ENCODE data around the gene POLR2M. TPM values are rescaled to one million over a fixed set of nuclear protein-coding genes. Genes with fewer than 3 reads are reported as not detected.
A peak's percentile ranks its signal among the peaks of the same experiment; 100 is the strongest.

The POLR2M gene
- total and polyA plus RNA-seq, 5 donors: 48.2 to 57.8 (median 55.9) TPM

- H3K27ac ChIP-seq (ENCODE audit: low read length): no peak overlapping the region
- 36% methylated on average over 1 of the region's 1 CpG for WGBS
- no peaks in the 10 kb centered on the region for H3K9me3 ChIP-seq (ENCODE audit: control insufficient read depth, low read length)
- intact Hi-C loops (cut with DNase I): no loop called here
- peaks cover 7% of the 10 kb centered on the region for H3K4me1 ChIP-seq (ENCODE audit: control insufficient read depth, insufficient read depth, low read length)
- H3K4me3 ChIP-seq (ENCODE audit: low read length): no peak overlapping the region
- ATAC-seq (peak in 1 of 2 donors; percentile 43), DNase-seq (no peak)
- no peaks in the 10 kb centered on the region for H3K27me3 ChIP-seq (ENCODE audit: control insufficient read depth, insufficient read depth)
Observed at GRCh38 chr15:57692709-57693108, 13.8 kb upstream of the POLR2M start.

- Histone ChIP-seq H3K27ac (ENCODE audit: low read length) (no peak overlapping the region), H3K9me3 (ENCODE audit: control insufficient read depth, low read length) (no peaks in the 10 kb centered on the region), H3K4me3 (ENCODE audit: low read length) (no peak overlapping the region), H3K4me1 (ENCODE audit: control insufficient read depth, insufficient read depth, low read length) (peaks cover 7% of the 10 kb centered on the region), H3K27me3 (ENCODE audit: control insufficient read depth, insufficient read depth) (no peaks in the 10 kb centered on the region)
- ATAC-seq: no peak
- no peak for DNase-seq
- WGBS: 61% methylated on average over 1 of the region's 1 CpG
- intact Hi-C loops (cut with DNase I): no loop called here
Observed at GRCh38 chr15:57694279-57694678, 12.2 kb upstream of the POLR2M start.

- no peak for ATAC-seq
- 66% methylated on average over 5 of the region's 5 CpGs for WGBS
- no peaks in the 10 kb centered on the region for H3K9me3 ChIP-seq (ENCODE audit: control insufficient read depth, low read length)
Observed at GRCh38 chr15:57696146-57696545, 10.4 kb upstream of the POLR2M start.

GRCh38 chr15:57697588-57697987, 8.9 kb upstream of the POLR2M start:
- Histone ChIP-seq H3K27me3 (ENCODE audit: control insufficient read depth, insufficient read depth) (no peaks in the 10 kb centered on the region), H3K4me1 (ENCODE audit: control insufficient read depth, insufficient read depth, low read length) (peaks cover 2% of the 10 kb centered on the region), H3K4me3 (ENCODE audit: low read length) (no peak overlapping the region), H3K9me3 (ENCODE audit: control insufficient read depth, low read length) (no peaks in the 10 kb centered on the region), H3K27ac (ENCODE audit: low read length) (no peak overlapping the region)
- ATAC-seq (no peak), DNase-seq (no peak)
- 87% methylated on average over 4 of the region's 4 CpGs for WGBS
- intact Hi-C loops (cut with DNase I): no loop called here

More at GRCh38 chr15:57696146-57696545, 10.4 kb upstream of the POLR2M start:
- H3K4me3 ChIP-seq (ENCODE audit: low read length): no peak overlapping the region
- no peak for DNase-seq
- no peak overlapping the region for H3K27ac ChIP-seq (ENCODE audit: low read length)
- intact Hi-C loops (cut with DNase I): no loop called here
- no peaks in the 10 kb centered on the region for H3K27me3 ChIP-seq (ENCODE audit: control insufficient read depth, insufficient read depth)
- H3K4me1 ChIP-seq (ENCODE audit: control insufficient read depth, insufficient read depth, low read length): peaks cover 7% of the 10 kb centered on the region

- ATAC-seq (no peak), DNase-seq (no peak)
- H3K4me1 ChIP-seq (ENCODE audit: control insufficient read depth, insufficient read depth, low read length): peaks cover 2% of the 10 kb centered on the region
- H3K27me3 ChIP-seq (ENCODE audit: control insufficient read depth, insufficient read depth): no peaks in the 10 kb centered on the region
- no peaks in the 10 kb centered on the region for H3K9me3 ChIP-seq (ENCODE audit: control insufficient read depth, low read length)
- no peak overlapping the region for H3K4me3 ChIP-seq (ENCODE audit: low read length)
- H3K27ac ChIP-seq (ENCODE audit: low read length): no peak overlapping the region
- intact Hi-C loops (cut with DNase I): no loop called here
Observed at GRCh38 chr15:57698243-57698642, 8.3 kb upstream of the POLR2M start.

GRCh38 chr15:57698991-57699390, 7.5 kb upstream of the POLR2M start:
- DNase-seq (no peak), ATAC-seq (no peak)
- no peaks in the 10 kb centered on the region for H3K9me3 ChIP-seq (ENCODE audit: control insufficient read depth, low read length)
- WGBS: 73% methylated on average over 4 of the region's 4 CpGs
- intact Hi-C loops (cut with DNase I): no loop called here
- no peak overlapping the region for H3K27ac ChIP-seq (ENCODE audit: low read length)
- peaks cover 2% of the 10 kb centered on the region for H3K4me1 ChIP-seq (ENCODE audit: control insufficient read depth, insufficient read depth, low read length)
- H3K4me3 ChIP-seq (ENCODE audit: low read length): no peak overlapping the region
- no peaks in the 10 kb centered on the region for H3K27me3 ChIP-seq (ENCODE audit: control insufficient read depth, insufficient read depth)

DNA sequence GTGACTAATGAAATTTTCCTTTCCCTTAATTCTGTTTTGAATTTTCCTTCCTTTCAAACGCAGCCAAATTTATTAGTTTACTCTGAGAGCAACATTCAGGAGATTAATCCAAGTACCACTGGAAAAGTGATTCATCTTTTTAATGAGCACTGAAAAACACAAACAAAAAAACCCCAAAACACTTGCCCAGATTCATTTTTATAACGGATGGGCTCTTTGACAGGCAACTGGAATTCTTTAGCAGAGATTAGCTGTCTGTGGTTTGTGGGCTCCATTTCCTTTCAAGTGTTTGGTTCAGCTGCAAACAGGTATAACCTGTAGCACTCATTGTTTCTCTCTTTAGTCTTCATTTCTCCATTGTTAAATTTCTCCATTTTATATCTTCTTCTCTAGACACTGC, 3.1 kb upstream of the POLR2M start:
- Histone ChIP-seq H3K4me3 (ENCODE audit: low read length) (no peak overlapping the region), H3K27me3 (ENCODE audit: control insufficient read depth, insufficient read depth) (no peaks in the 10 kb centered on the region), H3K9me3 (ENCODE audit: control insufficient read depth, low read length) (no peaks in the 10 kb centered on the region), H3K4me1 (ENCODE audit: control insufficient read depth, insufficient read depth, low read length) (no peaks in the 10 kb centered on the region), H3K27ac (ENCODE audit: low read length) (no peak overlapping the region)
- 40% methylated on average over 2 of the region's 2 CpGs for WGBS
- ATAC-seq (no peak), DNase-seq (no peak)
- intact Hi-C loops (cut with DNase I): loop anchor here in 1 of 4 donors (10.0 kb wide), 1 partner anchor 149 kb away; no protein-coding TSS in a partner anchor

DNA sequence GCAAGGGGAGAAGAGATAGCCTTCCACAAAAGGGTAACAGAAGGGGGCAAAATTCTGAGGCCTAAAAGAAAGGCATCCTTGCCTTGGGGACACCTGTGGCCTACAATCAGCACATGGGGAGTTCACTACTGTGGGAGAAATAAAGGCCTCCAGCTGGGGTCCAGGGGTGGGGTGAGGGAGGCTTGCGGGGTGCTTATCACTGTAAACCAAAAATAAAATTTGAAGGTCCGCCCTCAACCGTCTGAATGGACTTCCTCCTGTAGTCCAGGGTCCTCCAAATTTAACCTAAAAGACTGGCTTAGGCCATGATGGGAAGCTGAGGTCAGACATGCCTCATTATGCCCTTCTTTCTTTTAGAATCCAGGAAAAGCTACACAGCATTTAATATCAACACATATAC, 2.1 kb upstream of the POLR2M start:
- Histone ChIP-seq H3K4me3 (ENCODE audit: low read length) (no peak overlapping the region), H3K9me3 (ENCODE audit: control insufficient read depth, low read length) (no peaks in the 10 kb centered on the region), H3K27me3 (ENCODE audit: control insufficient read depth, insufficient read depth) (no peaks in the 10 kb centered on the region), H3K27ac (ENCODE audit: low read length) (no peak overlapping the region), H3K4me1 (ENCODE audit: control insufficient read depth, insufficient read depth, low read length) (no peaks in the 10 kb centered on the region)
- no peak for ATAC-seq
- WGBS: 52% methylated on average over 3 of the region's 3 CpGs
- intact Hi-C loops (cut with DNase I): loop anchor here in 1 of 4 donors (10.0 kb wide), 1 partner anchor 150 kb away; no protein-coding TSS in a partner anchor
- no peak for DNase-seq

DNA sequence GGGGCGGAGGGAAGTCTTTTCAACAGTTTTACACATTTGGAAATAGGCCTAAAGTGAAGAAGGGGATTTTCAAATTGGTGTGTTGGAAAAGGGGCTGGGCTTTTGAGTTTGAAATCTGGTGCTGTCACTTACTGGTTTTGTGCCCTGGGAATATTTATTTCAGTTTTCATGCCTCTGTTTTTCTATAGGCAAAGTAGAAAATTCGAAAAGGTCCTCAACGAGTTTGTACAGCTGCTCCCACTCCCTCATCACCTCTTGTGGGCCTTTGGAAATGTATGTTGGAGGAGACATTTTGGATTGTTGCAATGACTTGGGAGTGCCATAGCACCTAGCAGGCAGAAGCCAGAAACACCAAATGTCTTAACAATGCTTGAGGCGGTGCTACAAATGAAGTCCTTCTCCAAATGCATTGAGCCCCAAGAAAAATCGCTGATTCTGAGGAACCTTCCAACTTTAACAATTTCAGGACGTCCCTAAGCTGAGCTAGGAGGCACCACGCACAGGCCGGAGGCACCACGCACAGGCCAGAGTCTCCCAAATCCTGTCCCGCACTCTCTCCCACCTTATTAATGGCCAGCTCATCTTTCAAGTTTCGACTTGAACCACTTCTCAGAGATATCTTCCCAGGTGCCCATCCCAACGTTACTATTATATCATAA, 639 bp upstream of the POLR2M start:
- no peak for DNase-seq
- H3K27ac ChIP-seq (ENCODE audit: low read length): peak overlapping the region; percentile 85
- WGBS: 77% methylated on average over 12 of the region's 12 CpGs
- peak; percentile 24 to 39 for ATAC-seq
- H3K9me3 ChIP-seq (ENCODE audit: control insufficient read depth, low read length): no peaks in the 10 kb centered on the region
- H3K4me1 ChIP-seq (ENCODE audit: control insufficient read depth, insufficient read depth, low read length): no peaks in the 10 kb centered on the region
- peak overlapping the region; percentile 81 for H3K4me3 ChIP-seq (ENCODE audit: low read length)
- H3K27me3 ChIP-seq (ENCODE audit: control insufficient read depth, insufficient read depth): no peaks in the 10 kb centered on the region
- intact Hi-C loops (cut with DNase I): loop anchor here in 2 of 4 donors (5.0 to 10.0 kb wide), 2 partner anchors 144 to 151 kb away; no protein-coding TSS in a partner anchor

GRCh38 chr15:57708047-57708446, 1.5 kb downstream of the POLR2M start:
- 31% methylated on average over 4 of the region's 4 CpGs for WGBS
- no peaks in the 10 kb centered on the region for H3K27me3 ChIP-seq (ENCODE audit: control insufficient read depth, insufficient read depth)
- H3K9me3 ChIP-seq (ENCODE audit: control insufficient read depth, low read length): no peaks in the 10 kb centered on the region
- H3K4me3 ChIP-seq (ENCODE audit: low read length): peak overlapping the region; percentile 81
- DNase-seq (no peak), ATAC-seq (no peak)
- intact Hi-C loops (cut with DNase I): loop anchor here in 2 of 4 donors (5.0 to 10.0 kb wide), 2 partner anchors 146 to 153 kb away; no protein-coding TSS in a partner anchor
- H3K27ac ChIP-seq (ENCODE audit: low read length): no peak overlapping the region
- H3K4me1 ChIP-seq (ENCODE audit: control insufficient read depth, insufficient read depth, low read length): no peaks in the 10 kb centered on the region

- Histone ChIP-seq H3K27me3 (ENCODE audit: control insufficient read depth, insufficient read depth) (no peaks in the 10 kb centered on the region), H3K4me3 (ENCODE audit: low read length) (no peak overlapping the region), H3K27ac (ENCODE audit: low read length) (no peak overlapping the region), H3K9me3 (ENCODE audit: control insufficient read depth, low read length) (no peaks in the 10 kb centered on the region), H3K4me1 (ENCODE audit: control insufficient read depth, insufficient read depth, low read length) (no peaks in the 10 kb centered on the region)
- WGBS: 73% methylated on average over 2 of the region's 2 CpGs
- ATAC-seq: peak in 1 of 2 donors; percentile 47
- intact Hi-C loops (cut with DNase I): no loop called here
- DNase-seq: no peak
Observed at GRCh38 chr15:57718309-57718708, 11.8 kb downstream of the POLR2M start.
